K562 (cell line): ENCODE measurements around the gene NR1D2. TPM values are rescaled to one million over a fixed set of nuclear protein-coding genes. Genes with fewer than 3 reads are reported as not detected.

ENCODE experiments used
- DDX20 ChIP-seq: fragments of 450-650 bp; IDR thresholded peaks from 2 replicates; pipeline ENCODE4 v1.6.1; 2016; ENCODE audit warnings: missing genetic modification characterization, low read depth, mild to moderate bottlenecking, missing compliant biosample characterization, moderate library complexity
- EGR1 ChIP-seq: fragments of 450-650 bp; conservative IDR thresholded peaks from 2 replicates; pipeline ENCODE4 v1.6.1; 2017; ENCODE audit warnings: mild to moderate bottlenecking
- JUND ChIP-seq, 2 experiments: IDR thresholded peaks; 2 replicates in 1 of 2; 3 replicates in 1 of 2; pipeline ENCODE4 v1.6.1; 2011; ENCODE audit warnings: borderline replicate concordance in 2 of 2, low read depth in 2 of 2, low read length in 2 of 2, improper control_type of control experiment in 1 of 2, missing biosample characterization in 1 of 2, missing genetic modification characterization in 1 of 2, missing genetic modification reagents in 1 of 2
- KLF16 ChIP-seq: IDR thresholded peaks from 2 replicates; pipeline ENCODE4 v1.6.1; 2016; ENCODE audit warnings: antibody characterized with exemption
- MTA3 ChIP-seq: fragments of 450-650 bp; formaldehyde crosslinking; IDR thresholded peaks from 2 replicates; pipeline ENCODE4 v1.6.1; 2017; ENCODE audit warnings: mild to moderate bottlenecking, borderline replicate concordance
- MXI1 ChIP-seq: IDR thresholded peaks from 2 replicates; pipeline ENCODE4 v1.6.1; 2011; ENCODE audit warnings: low read depth, mild to moderate bottlenecking, improper control_type of control experiment, low read length
- NFXL1 ChIP-seq: fragments of 450-650 bp; formaldehyde crosslinking; IDR thresholded peaks from 2 replicates; pipeline ENCODE4 v1.4.0; 2021; ENCODE audit warnings: mild to moderate bottlenecking
- PHF20 ChIP-seq: fragments of 450-650 bp; IDR thresholded peaks from 2 replicates; pipeline ENCODE4 v1.6.1; 2018; ENCODE audit not compliant: partially characterized antibody
- POLR3G ChIP-seq: IDR thresholded peaks from 2 replicates; pipeline ENCODE4 v1.6.1; 2011; ENCODE audit not compliant: insufficient read length, insufficient replicate concordance; ENCODE audit errors: extremely low read depth
- SRSF9 ChIP-seq: fragments of 200-400 bp; formaldehyde crosslinking; IDR thresholded peaks from 2 replicates; pipeline ENCODE4 v1.6.1; 2017; ENCODE audit warnings: low read depth, low read length, borderline replicate concordance
- XRCC4 ChIP-seq: IDR thresholded peaks from one replicate; pipeline ENCODE4 v1.6.1; 2011; ENCODE audit not compliant: insufficient read depth, insufficient read length; ENCODE audit errors: extremely low read depth
- YY1 ChIP-seq, 3 experiments: IDR thresholded peaks; 2 replicates each; pipeline ENCODE4 v1.6.1; 2011; ENCODE audit warnings: low read length in 2 of 3, mild to moderate bottlenecking in 2 of 3, moderate library complexity in 2 of 3, borderline replicate concordance in 1 of 3, control low read depth in 1 of 3, low read depth in 1 of 3; ENCODE audit not compliant: insufficient read depth in 3 of 3, insufficient replicate concordance in 2 of 3, control insufficient read depth in 1 of 3, insufficient read length in 1 of 3; ENCODE audit errors: extremely low read depth in 1 of 3
- ZNF431 ChIP-seq: sonication (generic); formaldehyde crosslinking; IDR thresholded peaks from 2 replicates; pipeline ENCODE4 v1.8.0; 2022; ENCODE audit warnings: mild to moderate bottlenecking, missing genetic modification reagents
- polyA plus RNA-seq, 8 experiments: library from polyadenylated mRNA; depleted of rRNA in 4 of 8; stranded (reverse) in 5 of 8; unstranded in 3 of 8; fragments of >200 nt; fragmentation: Nextera tagmentation in 2 of 8; fragmentation: Illumina TruSeq in 1 of 8; extraction: Ambion mirVana in 2 of 8; extraction: Trizol in 1 of 8; gene quantifications; 2 replicates each; pipeline versions ENCODE4 v1.2.1 to v1.2.3, GENCODE V29; 2011 to 2014; ENCODE audit warnings: inconsistent platforms in 1 of 8, missing spikeins in 1 of 8
- total RNA-seq, 7 experiments: library from RNA; depleted of rRNA in 6 of 7; stranded (reverse); fragments of >200 nt in 6 of 7; fragmentation: Illumina TruSeq in 2 of 7; extraction: Trizol in 2 of 7; gene quantifications; 2 replicates each; pipeline versions ENCODE4 v1.2.1 to v1.2.3, GENCODE V29; 2011 to 2021; ENCODE audit warnings: low replicate concordance in 1 of 7
- TF ChIP-seq, protein P1 (sequence below): fragments of 250-450 bp; sonication (Bioruptor Pico); IDR thresholded peaks from 2 replicates; pipeline ENCODE4 v1.8.0; 2021; ENCODE audit warnings: moderate library complexity, mild to moderate bottlenecking, inconsistent platforms
- TF ChIP-seq, protein P2 (sequence below): fragments of 250-450 bp; sonication (Bioruptor Pico); IDR thresholded peaks from 2 replicates; pipeline ENCODE4 v1.8.0; 2021; ENCODE audit warnings: borderline replicate concordance, mild to moderate bottlenecking, moderate library complexity; ENCODE audit not compliant: poor library complexity, severe bottlenecking
- TF ChIP-seq, protein P3 (sequence below), 2 experiments: fragments of 450-650 bp in 1 of 2; IDR thresholded peaks; 2 replicates each; pipeline ENCODE4 v1.6.1; 2011 to 2017; ENCODE audit warnings: low read depth in 2 of 2, antibody characterized with exemption in 1 of 2, borderline replicate concordance in 1 of 2, low read length in 1 of 2, mild to moderate bottlenecking in 1 of 2, mixed read lengths in 1 of 2; ENCODE audit not compliant: control insufficient read depth in 1 of 2
- TF ChIP-seq, protein P4 (sequence below): sonication (generic); formaldehyde crosslinking; IDR thresholded peaks from 2 replicates; pipeline ENCODE4 v1.8.0; 2023; ENCODE audit warnings: mild to moderate bottlenecking, missing genetic modification reagents

The NR1D2 gene
- total and polyA plus RNA-seq, 9 of the 15 experiments (the other 6 are each of a cell fraction or from before 2014, with no cell fraction given) = 1.2 to 5.5 (median 2.9) TPM

DNA sequence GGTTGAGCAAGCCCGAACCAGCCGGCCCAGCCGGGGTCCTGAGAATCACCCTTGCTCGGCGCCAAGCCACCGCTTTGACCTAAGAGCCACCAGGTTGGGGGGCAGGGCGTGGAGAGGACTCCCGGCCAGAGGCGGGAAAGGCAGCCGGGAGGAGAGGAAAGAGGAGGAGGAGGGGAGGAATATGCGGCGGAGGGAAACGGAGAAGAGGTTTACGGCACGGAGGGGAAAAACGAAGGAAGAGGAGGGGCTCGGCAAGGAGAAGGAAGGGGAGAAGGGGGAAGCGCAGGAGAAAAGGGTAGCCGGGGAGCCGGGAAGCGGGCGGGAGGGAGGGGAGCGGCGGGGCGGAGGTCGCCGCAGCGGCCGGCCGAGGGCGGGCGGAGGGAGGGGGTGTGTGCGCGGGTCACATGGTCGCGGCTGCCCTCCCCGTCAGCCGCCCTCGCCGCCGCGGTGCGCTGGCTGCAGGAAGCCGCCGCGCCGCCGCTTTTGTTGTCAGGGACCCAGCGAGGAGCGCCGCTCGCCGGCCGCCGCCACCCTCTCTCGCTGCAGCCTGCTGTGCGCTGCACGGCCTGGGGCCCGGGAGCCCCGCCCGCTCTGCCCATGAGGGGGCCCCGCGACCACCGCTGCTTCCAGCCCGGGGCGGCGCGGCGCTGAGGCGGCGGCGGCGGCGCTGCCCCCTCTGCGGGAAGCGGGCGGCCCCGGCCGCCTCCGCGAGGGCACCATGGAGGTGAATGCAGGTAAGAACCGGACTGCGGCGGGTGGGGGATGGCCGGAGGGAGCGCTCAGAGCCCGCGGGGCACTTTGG, at the start of gene NR1D2 (continued):
- TF ChIP-seq YY1 (IDR thresholded peaks at IDR 0.05; ENCODE audit: borderline replicate concordance in 1 of 3, control insufficient read depth in 1 of 3, extremely low read depth in 1 of 3, insufficient read depth in 3 of 3, insufficient read length in 1 of 3, insufficient replicate concordance in 2 of 3, low read depth in 1 of 3, low read length in 2 of 3) (peak in 1 of 3 experiments; percentile 24), MTA3 (no peak), XRCC4 (no peak), POLR3G (no peak), PHF20 (peak; percentile 72), JUND (IDR thresholded peaks at IDR 0.05; ENCODE audit: borderline replicate concordance, low read depth, low read length) (no peak; the same call in 1 of the 2 replicates), JUND (tag; IDR thresholded peaks at IDR 0.05; ENCODE audit: borderline replicate concordance, low read depth, low read length) (no peak; the same call in 2 of the 3 replicates), DDX20 (tag) (no peak), KLF16 (no peak), SRSF9 (no peak), MXI1 (no peak), EGR1 (no peak), ZNF431 (CRISPR knock-in tag) (no peak), NFXL1 (CRISPR knock-in tag) (no peak)
- TF ChIP-seq, protein P1, sequence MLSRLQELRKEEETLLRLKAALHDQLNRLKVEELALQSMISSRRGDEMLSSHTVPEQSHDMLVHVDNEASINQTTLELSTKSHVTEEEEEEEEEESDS (CRISPR knock-in tag) = no peak
- TF ChIP-seq, protein P2, sequence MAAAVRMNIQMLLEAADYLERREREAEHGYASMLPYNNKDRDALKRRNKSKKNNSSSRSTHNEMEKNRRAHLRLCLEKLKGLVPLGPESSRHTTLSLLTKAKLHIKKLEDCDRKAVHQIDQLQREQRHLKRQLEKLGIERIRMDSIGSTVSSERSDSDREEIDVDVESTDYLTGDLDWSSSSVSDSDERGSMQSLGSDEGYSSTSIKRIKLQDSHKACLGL (CRISPR knock-in tag) = no peak
- TF ChIP-seq, protein P3, sequence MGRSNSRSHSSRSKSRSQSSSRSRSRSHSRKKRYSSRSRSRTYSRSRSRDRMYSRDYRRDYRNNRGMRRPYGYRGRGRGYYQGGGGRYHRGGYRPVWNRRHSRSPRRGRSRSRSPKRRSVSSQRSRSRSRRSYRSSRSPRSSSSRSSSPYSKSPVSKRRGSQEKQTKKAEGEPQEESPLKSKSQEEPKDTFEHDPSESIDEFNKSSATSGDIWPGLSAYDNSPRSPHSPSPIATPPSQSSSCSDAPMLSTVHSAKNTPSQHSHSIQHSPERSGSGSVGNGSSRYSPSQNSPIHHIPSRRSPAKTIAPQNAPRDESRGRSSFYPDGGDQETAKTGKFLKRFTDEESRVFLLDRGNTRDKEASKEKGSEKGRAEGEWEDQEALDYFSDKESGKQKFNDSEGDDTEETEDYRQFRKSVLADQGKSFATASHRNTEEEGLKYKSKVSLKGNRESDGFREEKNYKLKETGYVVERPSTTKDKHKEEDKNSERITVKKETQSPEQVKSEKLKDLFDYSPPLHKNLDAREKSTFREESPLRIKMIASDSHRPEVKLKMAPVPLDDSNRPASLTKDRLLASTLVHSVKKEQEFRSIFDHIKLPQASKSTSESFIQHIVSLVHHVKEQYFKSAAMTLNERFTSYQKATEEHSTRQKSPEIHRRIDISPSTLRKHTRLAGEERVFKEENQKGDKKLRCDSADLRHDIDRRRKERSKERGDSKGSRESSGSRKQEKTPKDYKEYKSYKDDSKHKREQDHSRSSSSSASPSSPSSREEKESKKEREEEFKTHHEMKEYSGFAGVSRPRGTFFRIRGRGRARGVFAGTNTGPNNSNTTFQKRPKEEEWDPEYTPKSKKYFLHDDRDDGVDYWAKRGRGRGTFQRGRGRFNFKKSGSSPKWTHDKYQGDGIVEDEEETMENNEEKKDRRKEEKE (IDR thresholded peaks at IDR 0.05; ENCODE audit: borderline replicate concordance in 1 of 2, control insufficient read depth in 1 of 2, low read depth in 2 of 2, low read length in 1 of 2) = no peak
- TF ChIP-seq, protein P4, sequence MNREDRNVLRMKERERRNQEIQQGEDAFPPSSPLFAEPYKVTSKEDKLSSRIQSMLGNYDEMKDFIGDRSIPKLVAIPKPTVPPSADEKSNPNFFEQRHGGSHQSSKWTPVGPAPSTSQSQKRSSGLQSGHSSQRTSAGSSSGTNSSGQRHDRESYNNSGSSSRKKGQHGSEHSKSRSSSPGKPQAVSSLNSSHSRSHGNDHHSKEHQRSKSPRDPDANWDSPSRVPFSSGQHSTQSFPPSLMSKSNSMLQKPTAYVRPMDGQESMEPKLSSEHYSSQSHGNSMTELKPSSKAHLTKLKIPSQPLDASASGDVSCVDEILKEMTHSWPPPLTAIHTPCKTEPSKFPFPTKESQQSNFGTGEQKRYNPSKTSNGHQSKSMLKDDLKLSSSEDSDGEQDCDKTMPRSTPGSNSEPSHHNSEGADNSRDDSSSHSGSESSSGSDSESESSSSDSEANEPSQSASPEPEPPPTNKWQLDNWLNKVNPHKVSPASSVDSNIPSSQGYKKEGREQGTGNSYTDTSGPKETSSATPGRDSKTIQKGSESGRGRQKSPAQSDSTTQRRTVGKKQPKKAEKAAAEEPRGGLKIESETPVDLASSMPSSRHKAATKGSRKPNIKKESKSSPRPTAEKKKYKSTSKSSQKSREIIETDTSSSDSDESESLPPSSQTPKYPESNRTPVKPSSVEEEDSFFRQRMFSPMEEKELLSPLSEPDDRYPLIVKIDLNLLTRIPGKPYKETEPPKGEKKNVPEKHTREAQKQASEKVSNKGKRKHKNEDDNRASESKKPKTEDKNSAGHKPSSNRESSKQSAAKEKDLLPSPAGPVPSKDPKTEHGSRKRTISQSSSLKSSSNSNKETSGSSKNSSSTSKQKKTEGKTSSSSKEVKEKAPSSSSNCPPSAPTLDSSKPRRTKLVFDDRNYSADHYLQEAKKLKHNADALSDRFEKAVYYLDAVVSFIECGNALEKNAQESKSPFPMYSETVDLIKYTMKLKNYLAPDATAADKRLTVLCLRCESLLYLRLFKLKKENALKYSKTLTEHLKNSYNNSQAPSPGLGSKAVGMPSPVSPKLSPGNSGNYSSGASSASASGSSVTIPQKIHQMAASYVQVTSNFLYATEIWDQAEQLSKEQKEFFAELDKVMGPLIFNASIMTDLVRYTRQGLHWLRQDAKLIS (CRISPR knock-in tag) = no peak
